ENCODE measurements around the gene VASP.

VASP gene

DNA sequence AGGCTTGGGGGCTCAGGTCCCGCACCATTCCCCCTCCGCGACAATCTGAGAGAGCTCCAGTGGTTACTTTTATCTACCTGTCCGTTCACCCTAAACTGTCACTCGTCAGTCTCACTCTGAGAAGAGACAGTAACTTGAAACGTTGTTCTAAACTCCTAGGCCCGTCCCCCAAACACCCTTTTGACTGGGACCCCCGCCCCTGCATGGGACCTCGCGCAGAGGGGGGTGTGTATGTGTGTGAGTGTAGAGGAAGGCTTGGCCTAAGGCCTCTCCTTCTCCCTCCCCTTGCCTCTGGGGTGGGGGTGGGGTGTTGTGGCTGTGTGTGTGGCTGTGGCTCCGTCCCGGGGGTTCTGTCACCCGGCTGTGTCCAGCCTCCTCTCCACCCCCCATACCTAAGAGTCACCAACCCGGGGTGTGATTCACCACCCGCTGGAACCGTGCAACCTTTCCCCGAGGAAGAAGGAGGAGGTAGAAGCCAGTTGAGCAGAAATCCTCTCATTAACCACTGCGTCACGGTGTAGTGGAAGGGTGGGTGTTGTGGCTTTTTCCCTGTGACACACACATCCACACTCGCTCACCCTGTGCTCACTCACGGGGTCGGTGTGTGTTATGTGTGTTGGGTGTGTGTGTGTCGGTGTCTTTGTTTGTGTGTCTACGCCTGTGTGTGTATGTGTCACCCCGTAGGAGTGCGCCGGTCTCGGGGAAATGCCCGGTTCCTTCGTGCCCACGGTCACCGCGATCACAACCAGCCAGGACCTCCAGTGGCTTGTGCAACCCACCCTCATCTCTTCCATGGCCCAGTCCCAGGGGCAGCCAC, 37.1 kb upstream of the VASP start:
- TF ChIP-seq, protein P1, sequence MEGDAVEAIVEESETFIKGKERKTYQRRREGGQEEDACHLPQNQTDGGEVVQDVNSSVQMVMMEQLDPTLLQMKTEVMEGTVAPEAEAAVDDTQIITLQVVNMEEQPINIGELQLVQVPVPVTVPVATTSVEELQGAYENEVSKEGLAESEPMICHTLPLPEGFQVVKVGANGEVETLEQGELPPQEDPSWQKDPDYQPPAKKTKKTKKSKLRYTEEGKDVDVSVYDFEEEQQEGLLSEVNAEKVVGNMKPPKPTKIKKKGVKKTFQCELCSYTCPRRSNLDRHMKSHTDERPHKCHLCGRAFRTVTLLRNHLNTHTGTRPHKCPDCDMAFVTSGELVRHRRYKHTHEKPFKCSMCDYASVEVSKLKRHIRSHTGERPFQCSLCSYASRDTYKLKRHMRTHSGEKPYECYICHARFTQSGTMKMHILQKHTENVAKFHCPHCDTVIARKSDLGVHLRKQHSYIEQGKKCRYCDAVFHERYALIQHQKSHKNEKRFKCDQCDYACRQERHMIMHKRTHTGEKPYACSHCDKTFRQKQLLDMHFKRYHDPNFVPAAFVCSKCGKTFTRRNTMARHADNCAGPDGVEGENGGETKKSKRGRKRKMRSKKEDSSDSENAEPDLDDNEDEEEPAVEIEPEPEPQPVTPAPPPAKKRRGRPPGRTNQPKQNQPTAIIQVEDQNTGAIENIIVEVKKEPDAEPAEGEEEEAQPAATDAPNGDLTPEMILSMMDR (IDR thresholded peaks at IDR 0.05; ENCODE audit: borderline replicate concordance, control extremely low read depth, extremely low read depth, insufficient read depth, missing control alignments), result no peak
- no peak for DNase-seq (ENCODE audit: low spot score)
- in situ Hi-C loops (cut with MboI; ENCODE audit: low sequenced_read_pairs, unreplicated experiment), result no loop called here

DNA sequence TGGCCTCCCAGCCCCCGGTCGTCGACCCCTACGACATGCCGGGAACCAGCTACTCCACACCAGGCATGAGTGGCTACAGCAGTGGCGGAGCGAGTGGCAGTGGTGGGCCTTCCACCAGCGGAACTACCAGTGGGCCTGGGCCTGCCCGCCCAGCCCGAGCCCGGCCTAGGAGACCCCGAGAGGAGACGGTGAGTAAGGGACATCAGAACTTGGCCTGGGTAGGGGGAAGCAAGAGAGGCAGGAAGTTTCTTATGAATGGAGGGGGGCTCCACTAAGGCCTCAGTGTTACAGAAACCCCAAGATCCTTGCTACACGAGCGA, 36.6 kb upstream of the VASP start:
- TF ChIP-seq, protein P1 (IDR thresholded peaks at IDR 0.05; ENCODE audit: borderline replicate concordance, control extremely low read depth, extremely low read depth, insufficient read depth, missing control alignments), result no peak
- DNase-seq (ENCODE audit: low spot score), result no peak
- in situ Hi-C loops (cut with MboI; ENCODE audit: low sequenced_read_pairs, unreplicated experiment), result no loop called here

DNA sequence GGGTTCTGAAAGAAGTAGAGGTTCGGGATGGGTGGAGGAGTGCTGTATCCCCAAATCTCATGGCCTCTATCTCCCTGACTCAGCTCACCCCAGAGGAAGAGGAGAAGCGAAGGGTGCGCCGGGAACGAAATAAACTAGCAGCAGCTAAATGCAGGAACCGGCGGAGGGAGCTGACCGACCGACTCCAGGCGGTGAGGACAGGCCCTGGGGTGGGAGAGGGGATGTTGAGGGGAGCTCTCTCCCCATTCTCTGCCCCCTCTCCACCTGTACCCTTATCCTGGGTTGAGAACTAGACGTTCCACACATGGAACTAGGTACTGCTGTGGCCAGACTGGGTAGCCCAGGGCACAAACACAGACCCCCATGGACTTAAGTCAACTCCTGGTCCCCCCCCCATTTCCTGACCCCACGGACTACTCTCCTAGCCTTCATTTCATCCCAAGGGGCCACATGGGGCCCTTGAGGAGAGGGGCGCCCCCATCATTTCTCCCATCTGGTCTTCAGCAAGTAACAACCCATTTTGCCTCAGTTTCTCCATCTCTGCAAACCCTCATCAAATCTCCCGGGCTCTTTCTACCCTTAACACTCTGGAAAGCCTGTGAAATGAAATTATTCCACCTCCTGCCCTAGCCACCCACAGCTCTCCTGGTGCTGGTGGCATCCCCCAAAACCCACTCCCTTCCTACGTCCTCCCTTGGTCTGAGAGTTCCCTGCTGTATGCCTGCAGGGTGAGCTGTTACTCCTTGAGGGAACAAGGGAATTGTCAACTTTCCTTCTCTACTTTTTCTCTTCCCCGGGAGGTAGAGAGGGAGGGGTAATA, 36.0 kb upstream of the VASP start:
- DNase-seq (ENCODE audit: low spot score), result no peak
- TF ChIP-seq, protein P1 (IDR thresholded peaks at IDR 0.05; ENCODE audit: borderline replicate concordance, control extremely low read depth, extremely low read depth, insufficient read depth, missing control alignments), result no peak
- in situ Hi-C loops (cut with MboI; ENCODE audit: low sequenced_read_pairs, unreplicated experiment), result no loop called here

DNA sequence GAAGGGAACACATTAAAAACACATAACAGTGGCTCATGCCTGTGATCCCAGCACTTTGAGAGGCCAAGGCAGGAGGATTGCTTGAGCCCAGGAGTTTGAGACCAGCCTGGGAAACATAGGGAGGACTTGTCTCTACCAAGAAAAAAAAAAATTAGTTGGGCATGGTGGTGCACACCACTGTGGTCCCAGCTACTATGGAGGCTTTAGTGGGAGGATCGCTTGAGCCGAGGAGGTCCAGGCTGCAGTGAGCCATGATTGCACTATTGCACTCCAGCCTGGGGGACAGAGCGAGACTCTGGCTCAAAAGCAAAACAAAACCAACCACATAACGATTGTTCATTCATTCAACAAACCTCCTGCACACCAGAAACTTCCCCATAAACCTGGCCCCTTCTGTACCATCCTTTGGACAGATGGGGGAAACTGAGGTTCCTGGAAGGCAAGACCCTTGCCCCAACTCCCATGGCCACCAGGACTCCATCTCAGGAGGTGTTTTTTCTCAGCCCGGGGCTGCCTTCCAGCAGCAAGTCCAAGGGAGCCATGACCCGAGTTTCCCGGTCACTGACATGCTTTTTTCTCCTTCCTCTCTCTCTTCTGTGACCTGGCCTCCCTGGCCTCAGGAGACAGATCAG, 35.2 kb upstream of the VASP start:
- TF ChIP-seq, protein P1 (IDR thresholded peaks at IDR 0.05; ENCODE audit: borderline replicate concordance, control extremely low read depth, extremely low read depth, insufficient read depth, missing control alignments), result no peak
- in situ Hi-C loops (cut with MboI; ENCODE audit: low sequenced_read_pairs, unreplicated experiment), result no loop called here
- DNase-seq (ENCODE audit: low spot score), result no peak

DNA sequence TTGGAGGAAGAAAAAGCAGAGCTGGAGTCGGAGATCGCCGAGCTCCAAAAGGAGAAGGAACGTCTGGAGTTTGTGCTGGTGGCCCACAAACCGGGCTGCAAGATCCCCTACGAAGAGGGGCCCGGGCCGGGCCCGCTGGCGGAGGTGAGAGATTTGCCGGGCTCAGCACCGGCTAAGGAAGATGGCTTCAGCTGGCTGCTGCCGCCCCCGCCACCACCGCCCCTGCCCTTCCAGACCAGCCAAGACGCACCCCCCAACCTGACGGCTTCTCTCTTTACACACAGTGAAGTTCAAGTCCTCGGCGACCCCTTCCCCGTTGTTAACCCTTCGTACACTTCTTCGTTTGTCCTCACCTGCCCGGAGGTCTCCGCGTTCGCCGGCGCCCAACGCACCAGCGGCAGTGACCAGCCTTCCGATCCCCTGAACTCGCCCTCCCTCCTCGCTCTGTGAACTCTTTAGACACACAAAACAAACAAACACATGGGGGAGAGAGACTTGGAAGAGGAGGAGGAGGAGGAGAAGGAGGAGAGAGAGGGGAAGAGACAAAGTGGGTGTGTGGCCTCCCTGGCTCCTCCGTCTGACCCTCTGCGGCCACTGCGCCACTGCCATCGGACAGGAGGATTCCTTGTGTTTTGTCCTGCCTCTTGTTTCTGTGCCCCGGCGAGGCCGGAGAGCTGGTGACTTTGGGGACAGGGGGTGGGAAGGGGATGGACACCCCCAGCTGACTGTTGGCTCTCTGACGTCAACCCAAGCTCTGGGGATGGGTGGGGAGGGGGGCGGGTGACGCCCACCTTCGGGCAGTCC, 34.5 kb upstream of the VASP start:
- DNase-seq (ENCODE audit: low spot score), result no peak
- in situ Hi-C loops (cut with MboI; ENCODE audit: low sequenced_read_pairs, unreplicated experiment), result no loop called here
- TF ChIP-seq, protein P1 (IDR thresholded peaks at IDR 0.05; ENCODE audit: borderline replicate concordance, control extremely low read depth, extremely low read depth, insufficient read depth, missing control alignments), result no peak

DNA sequence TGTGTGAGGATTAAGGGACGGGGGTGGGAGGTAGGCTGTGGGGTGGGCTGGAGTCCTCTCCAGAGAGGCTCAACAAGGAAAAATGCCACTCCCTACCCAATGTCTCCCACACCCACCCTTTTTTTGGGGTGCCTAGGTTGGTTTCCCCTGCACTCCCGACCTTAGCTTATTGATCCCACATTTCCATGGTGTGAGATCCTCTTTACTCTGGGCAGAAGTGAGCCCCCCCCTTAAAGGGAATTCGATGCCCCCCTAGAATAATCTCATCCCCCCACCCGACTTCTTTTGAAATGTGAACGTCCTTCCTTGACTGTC, 34.0 kb upstream of the VASP start:
- in situ Hi-C loops (cut with MboI; ENCODE audit: low sequenced_read_pairs, unreplicated experiment), result no loop called here
- TF ChIP-seq, protein P1 (IDR thresholded peaks at IDR 0.05; ENCODE audit: borderline replicate concordance, control extremely low read depth, extremely low read depth, insufficient read depth, missing control alignments), result no peak
- DNase-seq (ENCODE audit: low spot score), result no peak
